GM12878 (cell line): ENCODE data around the gene SLC6A16. TPM values are rescaled to one million over a fixed set of nuclear protein-coding genes. Genes with fewer than 3 reads are reported as not detected.

Experiments used
- ATAC-seq: fragments of 200-7000 bp; cut with Tn5 transposase; 3 replicates; pipeline ENCODE4 v1.9.1; 2020; ENCODE audit warnings: mild to moderate bottlenecking, moderate library complexity
- BruUV-seq: library from RNA; stranded (reverse); fragments of 400-500 nt; replicated peaks from 2 replicates; lab custom pipeline; 2021; lab: Mats Ljungman, UMichigan
- CTCF ChIA-PET: fragments of 300-600 bp; sonication (Branson Sonifier 250); formaldehyde crosslinking; extraction: SDS; loops from one replicate; lab custom pipeline; 2021; ENCODE audit warnings: inconsistent platforms; lab: Yijun Ruan, JAX
- POLR2A ChIA-PET: fragments of 350-600 bp; formaldehyde crosslinking; extraction: SDS; loops from one replicate; lab custom pipeline; 2021; ENCODE audit warnings: inconsistent platforms; lab: Charles Lee
- RAD21 ChIA-PET: fragments of 300-600 bp; sonication (Branson Sonifier 250); formaldehyde crosslinking; loops from one replicate; lab custom pipeline; 2023; ENCODE audit warnings: antibody characterized with exemption; ENCODE audit not compliant: unreplicated experiment; lab: Charles Lee
- SMC1A ChIA-PET: fragments of 300-600 bp; sonication (Branson Sonifier 250); formaldehyde crosslinking; loops from one replicate; lab custom pipeline; 2023; ENCODE audit not compliant: unreplicated experiment, uncharacterized antibody; lab: Charles Lee
- DNase-seq: peaks from one replicate; pipeline ENCODE4 v3.0.0-alpha.2; 2011; ENCODE audit warnings: low read depth, low spot score
- FAIRE-seq: peaks from 3 replicates; lab custom pipeline; 2011; peaks lifted over from hg19 to GRCh38; lab: Jason Lieb, UNC
- H2AFZ ChIP-seq: 2 replicates; pipeline ENCODE4 v1.6.0; 2011; ENCODE audit warnings: low read depth, low read length, control low read depth; ENCODE audit not compliant: control insufficient read depth
- H3K27ac ChIP-seq: 2 replicates; pipeline ENCODE4 v1.5.1; 2011; ENCODE audit warnings: control low read depth; ENCODE audit not compliant: control insufficient read depth, insufficient read depth
- H3K27me3 ChIP-seq, 2 experiments: replicated peaks in 1 of 2; 2 replicates each; pipeline versions ENCODE4 v1.6.0 to v1.6.1; 2011; ENCODE audit warnings: low read length in 1 of 2; ENCODE audit not compliant: control insufficient read depth in 2 of 2, insufficient read depth in 2 of 2
- H3K36me3 ChIP-seq, 2 experiments: 2 replicates each; pipeline ENCODE4 v1.5.1; 2011; ENCODE audit warnings: low read length in 1 of 2; ENCODE audit not compliant: control insufficient read depth in 2 of 2, insufficient read depth in 2 of 2
- H3K4me1 ChIP-seq: 2 replicates; pipeline ENCODE4 v1.6.1; 2011; ENCODE audit warnings: mild to moderate bottlenecking, low read length, moderate library complexity, mixed read lengths; ENCODE audit not compliant: control insufficient read depth, insufficient read depth
- H3K4me2 ChIP-seq: 2 replicates; pipeline ENCODE4 v1.6.0; 2011; ENCODE audit warnings: control low read depth; ENCODE audit not compliant: control insufficient read depth, insufficient read depth
- H3K4me3 ChIP-seq: fragments of 200-600 bp; sonication (generic); 2 replicates; pipeline ENCODE4 v1.5.1; 2016
- H3K79me2 ChIP-seq: 2 replicates; pipeline ENCODE4 v1.6.0; 2011; ENCODE audit warnings: low read length; ENCODE audit not compliant: control insufficient read depth, insufficient read depth
- H3K9ac ChIP-seq: 2 replicates; pipeline ENCODE4 v1.8.0; 2011; ENCODE audit warnings: low read length, control low read depth, mixed read lengths; ENCODE audit not compliant: control insufficient read depth, insufficient read depth
- H3K9me3 ChIP-seq: replicated peaks from 3 replicates; pipeline ENCODE4 v1.5.1; 2011; ENCODE audit warnings: mild to moderate bottlenecking, low read length; ENCODE audit not compliant: control insufficient read depth, insufficient read depth
- H4K20me1 ChIP-seq: 2 replicates; pipeline ENCODE4 v1.6.0; 2011; ENCODE audit not compliant: control insufficient read depth, insufficient read depth
- BCL11A ChIP-seq: IDR thresholded peaks from 2 replicates; pipeline ENCODE4 v1.6.1; 2011; ENCODE audit warnings: low read depth, low read length
- BRCA1 ChIP-seq: IDR thresholded peaks from 2 replicates; pipeline ENCODE4 v1.6.1; 2011; ENCODE audit warnings: low read depth, low read length, improper control_type of control experiment
- HDAC6 ChIP-seq: fragments of 200-600 bp; sonication (generic); IDR thresholded peaks from one replicate; pipeline ENCODE4 v1.8.0; 2017; ENCODE audit warnings: antibody characterized with exemption; ENCODE audit not compliant: unreplicated experiment
- LARP7 ChIP-seq: fragments of 450-650 bp; IDR thresholded peaks from 2 replicates; pipeline ENCODE4 v1.6.1; 2017; ENCODE audit warnings: mild to moderate bottlenecking
- MTA2 ChIP-seq: fragments of 450-650 bp; IDR thresholded peaks from 2 replicates; pipeline ENCODE4 v1.6.1; 2016; ENCODE audit warnings: low read depth, mild to moderate bottlenecking, moderate library complexity
- NFXL1 ChIP-seq: fragments of 450-650 bp; IDR thresholded peaks from 2 replicates; pipeline ENCODE4 v1.6.1; 2017; ENCODE audit warnings: antibody characterized with exemption, mild to moderate bottlenecking, borderline replicate concordance
- RFX5 ChIP-seq: IDR thresholded peaks from 2 replicates; pipeline ENCODE4 v1.6.1; 2011; ENCODE audit warnings: low read depth, low read length, improper control_type of control experiment
- SIX5 ChIP-seq: IDR thresholded peaks from 2 replicates; pipeline ENCODE4 v1.6.1; 2011; ENCODE audit warnings: mild to moderate bottlenecking, low read depth, low read length, moderate library complexity; ENCODE audit not compliant: severe bottlenecking
- SUPT20H ChIP-seq: IDR thresholded peaks from 2 replicates; pipeline ENCODE4 v1.6.1; 2011; ENCODE audit warnings: low read depth, mild to moderate bottlenecking, low read length, moderate library complexity, borderline replicate concordance; ENCODE audit not compliant: control insufficient read depth
- TARDBP ChIP-seq: IDR thresholded peaks from 2 replicates; pipeline ENCODE4 v1.6.1; 2016; ENCODE audit warnings: borderline replicate concordance
- ZNF622 ChIP-seq: fragments of 450-650 bp; IDR thresholded peaks from 2 replicates; pipeline ENCODE4 v1.6.1; 2017; ENCODE audit warnings: mild to moderate bottlenecking, inconsistent platforms
- WGBS: methylation state at CpG from one replicate; pipeline ENCODE4 v1.1.6; 2016; ENCODE audit warnings: low lambda C conversion rate; ENCODE audit not compliant: insufficient replicate concordance, insufficient coverage; ENCODE audit errors: missing lambda C conversion rate; 5-methylcytosine and 5-hydroxymethylcytosine counted together
- in situ Hi-C: fragments of 300-500 bp; cut with MboI; formaldehyde crosslinking; loops from 9 replicates; pipeline ENCODE4 v1.14.3; 2018; ENCODE audit warnings: mixed read lengths
- intact Hi-C: fragments of 100-400 bp; cut with micrococcal nuclease; formaldehyde crosslinking; loops from one replicate; pipeline ENCODE4 v1.14.2; 2022; ENCODE audit not compliant: unreplicated experiment
- polyA plus RNA-seq, 11 experiments: library from polyadenylated mRNA; depleted of rRNA in 4 of 11; unstranded in 6 of 11; stranded (reverse) in 5 of 11; fragments of >200 nt; fragmentation: Nextera tagmentation in 4 of 11; fragmentation: Illumina TruSeq in 1 of 11; extraction: Ambion mirVana in 4 of 11; extraction: Trizol in 1 of 11; gene quantifications; 1 replicate in 1 of 11; 2 replicates in 10 of 11; pipeline versions ENCODE4 v1.2.1 to v1.2.3, GENCODE V29; 2011 to 2016; ENCODE audit warnings: inconsistent platforms in 2 of 11, missing spikeins in 2 of 11, low read depth in 1 of 11
- total RNA-seq, 4 experiments: library from RNA; depleted of rRNA in 3 of 4; stranded (reverse); fragments of >200 nt in 3 of 4; fragmentation: Illumina TruSeq in 1 of 4; extraction: Trizol in 1 of 4; gene quantifications; 2 replicates each; pipeline versions ENCODE4 v1.2.1 to v1.2.3, GENCODE V29; 2013 to 2021
- TF ChIP-seq, protein P1 (sequence below): fragments of 450-650 bp; IDR thresholded peaks from 2 replicates; pipeline ENCODE4 v1.6.1; 2018; ENCODE audit warnings: borderline replicate concordance, mild to moderate bottlenecking; ENCODE audit not compliant: partially characterized antibody
- TF ChIP-seq, protein P2 (sequence below): fragments of 450-650 bp; conservative IDR thresholded peaks from 2 replicates; pipeline ENCODE4 v1.6.1; 2017; ENCODE audit warnings: mild to moderate bottlenecking, moderate library complexity

SLC6A16 gene
- total and polyA plus RNA-seq, 10 of the 15 experiments (the other 5 are each of a cell fraction or from before 2014, with no cell fraction given), result 0.23 to 3.2 (median 0.54) TPM

DNA sequence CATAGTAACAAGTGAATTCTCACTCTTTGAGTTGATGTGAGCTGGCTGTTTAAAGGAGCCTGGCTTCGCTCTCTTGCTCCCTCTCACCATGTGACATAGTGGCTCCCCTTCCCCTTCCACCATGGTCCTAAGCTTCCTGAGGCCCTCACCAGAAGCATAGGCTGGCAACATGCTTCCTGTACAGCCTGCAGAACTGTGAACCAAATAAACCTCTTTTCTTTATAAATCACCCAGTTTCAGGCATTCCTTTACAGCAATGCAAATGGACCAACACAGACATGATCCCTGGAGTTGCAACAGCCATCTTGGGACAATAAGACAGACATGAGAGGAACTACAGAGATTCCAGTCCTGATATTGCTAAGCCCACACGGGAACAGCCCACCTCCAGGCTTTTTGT, 24.6 kb upstream of the SLC6A16 start:
- CTCF ChIA-PET, result no interaction called here
- TF ChIP-seq BRCA1, result no peak
- TF ChIP-seq TARDBP, result no peak
- no peak for TF ChIP-seq SUPT20H
- TF ChIP-seq, protein P1, sequence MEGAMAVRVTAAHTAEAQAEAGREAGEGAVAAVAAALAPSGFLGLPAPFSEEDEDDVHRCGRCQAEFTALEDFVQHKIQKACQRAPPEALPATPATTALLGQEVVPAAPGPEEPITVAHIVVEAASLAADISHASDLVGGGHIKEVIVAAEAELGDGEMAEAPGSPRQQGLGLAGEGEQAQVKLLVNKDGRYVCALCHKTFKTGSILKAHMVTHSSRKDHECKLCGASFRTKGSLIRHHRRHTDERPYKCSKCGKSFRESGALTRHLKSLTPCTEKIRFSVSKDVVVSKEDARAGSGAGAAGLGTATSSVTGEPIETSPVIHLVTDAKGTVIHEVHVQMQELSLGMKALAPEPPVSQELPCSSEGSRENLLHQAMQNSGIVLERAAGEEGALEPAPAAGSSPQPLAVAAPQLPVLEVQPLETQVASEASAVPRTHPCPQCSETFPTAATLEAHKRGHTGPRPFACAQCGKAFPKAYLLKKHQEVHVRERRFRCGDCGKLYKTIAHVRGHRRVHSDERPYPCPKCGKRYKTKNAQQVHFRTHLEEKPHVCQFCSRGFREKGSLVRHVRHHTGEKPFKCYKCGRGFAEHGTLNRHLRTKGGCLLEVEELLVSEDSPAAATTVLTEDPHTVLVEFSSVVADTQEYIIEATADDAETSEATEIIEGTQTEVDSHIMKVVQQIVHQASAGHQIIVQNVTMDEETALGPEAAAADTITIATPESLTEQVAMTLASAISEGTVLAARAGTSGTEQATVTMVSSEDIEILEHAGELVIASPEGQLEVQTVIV, result no peak
- TF ChIP-seq ZNF622, result no peak
- no peak for TF ChIP-seq RFX5
- no peak for TF ChIP-seq MTA2
- TF ChIP-seq BCL11A, result no peak
- TF ChIP-seq HDAC6, result no peak
- no peak for TF ChIP-seq SIX5
- TF ChIP-seq NFXL1, result no peak
- TF ChIP-seq, protein P2, sequence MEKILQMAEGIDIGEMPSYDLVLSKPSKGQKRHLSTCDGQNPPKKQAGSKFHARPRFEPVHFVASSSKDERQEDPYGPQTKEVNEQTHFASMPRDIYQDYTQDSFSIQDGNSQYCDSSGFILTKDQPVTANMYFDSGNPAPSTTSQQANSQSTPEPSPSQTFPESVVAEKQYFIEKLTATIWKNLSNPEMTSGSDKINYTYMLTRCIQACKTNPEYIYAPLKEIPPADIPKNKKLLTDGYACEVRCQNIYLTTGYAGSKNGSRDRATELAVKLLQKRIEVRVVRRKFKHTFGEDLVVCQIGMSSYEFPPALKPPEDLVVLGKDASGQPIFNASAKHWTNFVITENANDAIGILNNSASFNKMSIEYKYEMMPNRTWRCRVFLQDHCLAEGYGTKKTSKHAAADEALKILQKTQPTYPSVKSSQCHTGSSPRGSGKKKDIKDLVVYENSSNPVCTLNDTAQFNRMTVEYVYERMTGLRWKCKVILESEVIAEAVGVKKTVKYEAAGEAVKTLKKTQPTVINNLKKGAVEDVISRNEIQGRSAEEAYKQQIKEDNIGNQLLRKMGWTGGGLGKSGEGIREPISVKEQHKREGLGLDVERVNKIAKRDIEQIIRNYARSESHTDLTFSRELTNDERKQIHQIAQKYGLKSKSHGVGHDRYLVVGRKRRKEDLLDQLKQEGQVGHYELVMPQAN, result no peak
- no peak for TF ChIP-seq LARP7
- no TSS peak for BruUV-seq
- FAIRE-seq (no peak), ATAC-seq (no peak), DNase-seq (no peak)
- Histone ChIP-seq H3K9ac (no peak overlapping the region), H3K4me1 (no peaks in the 10 kb centered on the region), H3K36me3 (no peaks in the 10 kb centered on the region), H3K27me3 (no peaks in the 10 kb centered on the region), H3K4me2 (no peak overlapping the region), H3K27ac (no peak overlapping the region), H2AFZ (no peak overlapping the region), H3K79me2 (no peaks in the 10 kb centered on the region), H3K4me3 (no peak overlapping the region), H3K9me3 (no peaks in the 10 kb centered on the region; the same call in 2 of the 3 replicates), H4K20me1 (no peaks in the 10 kb centered on the region)
- POLR2A ChIA-PET, result interaction anchor here (0.6 to 0.8 kb wide), 2 partner anchors 8 to 100 kb away, joined by 3 to 5 read pairs; no protein-coding TSS in a partner anchor
- in situ Hi-C loops (no loop called here), intact Hi-C loops (no loop called here)
- 45% methylated on average over 2 of the region's 2 CpGs for WGBS
- RAD21 ChIA-PET, result no interaction called here
- SMC1A ChIA-PET, result interaction anchor here (1.0 kb wide), 1 partner anchor 16 kb away, joined by 3 read pairs; no protein-coding TSS in a partner anchor
